A673 (cell line): Measurements from ENCODE around the gene CLASRP.

Experiments
- EZH2 ChIP-seq: fragments of 200-600 bp; sonication (generic); IDR thresholded peaks from 2 replicates; pipeline ENCODE4 v1.6.1; 2017; ENCODE audit warnings: borderline replicate concordance, low read depth, mild to moderate bottlenecking, mixed read lengths, antibody characterized with exemption, low read length; ENCODE audit not compliant: poor library complexity, severe bottlenecking
- TF ChIP-seq, protein P1 (sequence below): fragments of 300-800, 200-600 bp; sonication (generic); conservative IDR thresholded peaks from 2 replicates; pipeline ENCODE4 v1.5.1; 2017; ENCODE audit warnings: low read depth, mild to moderate bottlenecking, antibody characterized with exemption, low read length, moderate library complexity, mixed read lengths

DNA sequence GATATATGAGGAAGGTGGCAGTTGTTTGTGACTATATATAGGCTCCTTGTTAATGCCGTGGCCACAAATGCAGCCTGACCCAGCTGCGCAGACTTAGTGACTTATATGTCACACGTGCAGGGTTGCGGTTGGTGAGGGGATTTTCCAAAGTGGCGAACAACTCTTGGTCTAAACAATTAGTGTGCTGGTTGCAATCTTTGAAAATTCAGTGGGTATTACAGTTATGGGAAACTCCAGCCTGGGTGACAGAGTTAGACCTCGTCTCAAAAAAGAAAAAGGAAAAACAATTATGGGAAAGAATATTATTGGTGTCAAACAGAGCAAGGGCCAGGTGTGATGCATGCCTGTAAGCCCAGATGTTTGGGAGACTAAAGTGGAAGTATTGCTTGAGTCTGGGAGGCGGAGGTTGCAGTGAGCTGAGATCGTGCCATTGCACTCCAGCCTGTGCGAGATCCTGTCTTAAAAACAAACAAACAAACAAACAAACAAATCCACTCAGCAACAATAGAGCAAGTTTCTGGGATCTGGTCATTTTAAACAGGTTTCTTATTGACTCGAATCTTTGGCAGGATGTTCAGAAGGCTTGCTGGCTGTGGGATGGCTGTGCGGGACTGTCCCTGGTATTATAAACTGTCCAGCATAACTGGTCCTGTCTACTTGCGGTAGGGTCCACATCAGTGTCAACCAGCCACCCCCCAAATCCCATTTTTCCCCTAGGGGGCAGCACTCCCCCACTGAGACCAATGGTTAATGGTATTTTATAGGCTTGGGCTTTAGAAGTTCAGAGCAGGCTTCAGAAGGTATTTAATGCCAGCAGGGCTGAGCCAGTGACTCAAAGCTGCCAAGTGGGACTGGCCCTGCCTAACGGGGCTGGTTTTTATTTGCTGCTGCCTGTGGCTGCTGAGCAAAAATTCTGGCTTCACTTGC, 22.2 kb upstream of the CLASRP start:
- TF ChIP-seq, protein P1, sequence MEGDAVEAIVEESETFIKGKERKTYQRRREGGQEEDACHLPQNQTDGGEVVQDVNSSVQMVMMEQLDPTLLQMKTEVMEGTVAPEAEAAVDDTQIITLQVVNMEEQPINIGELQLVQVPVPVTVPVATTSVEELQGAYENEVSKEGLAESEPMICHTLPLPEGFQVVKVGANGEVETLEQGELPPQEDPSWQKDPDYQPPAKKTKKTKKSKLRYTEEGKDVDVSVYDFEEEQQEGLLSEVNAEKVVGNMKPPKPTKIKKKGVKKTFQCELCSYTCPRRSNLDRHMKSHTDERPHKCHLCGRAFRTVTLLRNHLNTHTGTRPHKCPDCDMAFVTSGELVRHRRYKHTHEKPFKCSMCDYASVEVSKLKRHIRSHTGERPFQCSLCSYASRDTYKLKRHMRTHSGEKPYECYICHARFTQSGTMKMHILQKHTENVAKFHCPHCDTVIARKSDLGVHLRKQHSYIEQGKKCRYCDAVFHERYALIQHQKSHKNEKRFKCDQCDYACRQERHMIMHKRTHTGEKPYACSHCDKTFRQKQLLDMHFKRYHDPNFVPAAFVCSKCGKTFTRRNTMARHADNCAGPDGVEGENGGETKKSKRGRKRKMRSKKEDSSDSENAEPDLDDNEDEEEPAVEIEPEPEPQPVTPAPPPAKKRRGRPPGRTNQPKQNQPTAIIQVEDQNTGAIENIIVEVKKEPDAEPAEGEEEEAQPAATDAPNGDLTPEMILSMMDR = peak; percentile 76
- TF ChIP-seq EZH2 = no peak
